ENCODE data around the gene GHRHR.

DNA sequence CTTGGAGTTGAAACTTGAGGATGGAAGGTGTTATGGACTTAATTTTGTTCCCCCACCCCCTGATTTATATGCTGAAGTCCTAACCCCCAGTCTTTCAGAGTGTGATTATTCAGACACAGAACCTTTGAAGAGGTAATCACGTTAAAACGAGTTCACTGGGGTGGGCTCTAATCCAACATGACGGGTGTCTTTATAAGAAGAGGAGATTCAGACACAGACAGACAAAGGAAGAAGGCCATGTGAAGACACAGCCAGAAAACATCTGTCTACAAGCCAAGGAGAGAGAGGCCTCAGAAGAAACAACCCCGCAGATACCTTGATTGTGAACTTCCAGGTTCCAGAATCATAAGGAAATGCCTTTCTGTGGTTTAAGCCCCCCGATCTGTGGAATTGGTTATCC, 37.0 kb downstream of the GHRHR start:
- TF ChIP-seq, protein P1, sequence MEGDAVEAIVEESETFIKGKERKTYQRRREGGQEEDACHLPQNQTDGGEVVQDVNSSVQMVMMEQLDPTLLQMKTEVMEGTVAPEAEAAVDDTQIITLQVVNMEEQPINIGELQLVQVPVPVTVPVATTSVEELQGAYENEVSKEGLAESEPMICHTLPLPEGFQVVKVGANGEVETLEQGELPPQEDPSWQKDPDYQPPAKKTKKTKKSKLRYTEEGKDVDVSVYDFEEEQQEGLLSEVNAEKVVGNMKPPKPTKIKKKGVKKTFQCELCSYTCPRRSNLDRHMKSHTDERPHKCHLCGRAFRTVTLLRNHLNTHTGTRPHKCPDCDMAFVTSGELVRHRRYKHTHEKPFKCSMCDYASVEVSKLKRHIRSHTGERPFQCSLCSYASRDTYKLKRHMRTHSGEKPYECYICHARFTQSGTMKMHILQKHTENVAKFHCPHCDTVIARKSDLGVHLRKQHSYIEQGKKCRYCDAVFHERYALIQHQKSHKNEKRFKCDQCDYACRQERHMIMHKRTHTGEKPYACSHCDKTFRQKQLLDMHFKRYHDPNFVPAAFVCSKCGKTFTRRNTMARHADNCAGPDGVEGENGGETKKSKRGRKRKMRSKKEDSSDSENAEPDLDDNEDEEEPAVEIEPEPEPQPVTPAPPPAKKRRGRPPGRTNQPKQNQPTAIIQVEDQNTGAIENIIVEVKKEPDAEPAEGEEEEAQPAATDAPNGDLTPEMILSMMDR (IDR thresholded peaks at IDR 0.05; ENCODE audit: low read length): no peak
- TF ChIP-seq EZH2phosphoT487 (IDR thresholded peaks at IDR 0.05; ENCODE audit: low read length): no peak
- no peak for TF ChIP-seq EZH2 (optimal IDR thresholded peaks at IDR 0.05; ENCODE audit: low read depth, low read length)
